ENCODE measurements around the gene ZDHHC11B.
"Not testable (repeated sequence)": the region's sequence is repeated elsewhere in the genome, so short reads cannot be mapped to it uniquely, and the experiment has no call there.

ZDHHC11B gene

DNA sequence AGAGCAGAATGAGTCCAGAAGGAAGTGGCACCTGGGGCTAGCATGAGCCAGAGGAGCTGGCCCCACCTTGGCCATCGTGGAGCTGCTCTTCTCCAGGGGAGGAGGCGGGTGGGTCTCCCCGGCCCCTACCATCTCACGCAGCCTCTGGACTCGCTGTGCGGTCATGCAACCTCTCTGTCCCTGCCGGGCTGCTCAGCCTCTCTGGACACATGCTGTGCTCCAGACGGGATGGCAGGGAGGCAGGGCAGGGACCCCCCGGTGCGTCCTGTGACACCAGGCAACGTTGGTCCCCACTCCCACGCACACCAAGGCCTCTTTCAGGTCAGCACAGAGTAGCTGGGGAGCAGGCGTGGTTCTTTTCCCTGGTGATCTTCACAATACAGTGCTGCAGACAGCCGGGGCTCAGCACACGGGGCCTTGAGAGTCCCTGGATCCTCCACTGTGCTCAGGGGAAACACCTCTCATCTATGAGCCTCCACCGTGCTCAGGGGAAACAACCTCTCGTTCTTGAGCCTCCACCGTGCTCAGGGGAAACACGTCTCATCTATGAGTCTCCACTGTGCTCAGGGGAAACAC is 30.9 kb downstream of the ZDHHC11B start:
- DNase-seq (ENCODE audit: low spot score) = not testable (repeated sequence)

- not testable (repeated sequence) for DNase-seq (ENCODE audit: low spot score)
Measured at GRCh38 chr5:752532-753115, 31.9 kb downstream of the ZDHHC11B start.

GRCh38 chr5:751992-752391 is 32.5 kb downstream of the ZDHHC11B start:
- not testable (repeated sequence) for DNase-seq (ENCODE audit: low spot score)

- DNase-seq (ENCODE audit: low spot score) = no peak
Measured at GRCh38 chr5:751496-751895, 33.0 kb downstream of the ZDHHC11B start.

- DNase-seq (ENCODE audit: low spot score) = not testable (repeated sequence)
Measured at GRCh38 chr5:750226-750625, 34.3 kb downstream of the ZDHHC11B start.

DNA sequence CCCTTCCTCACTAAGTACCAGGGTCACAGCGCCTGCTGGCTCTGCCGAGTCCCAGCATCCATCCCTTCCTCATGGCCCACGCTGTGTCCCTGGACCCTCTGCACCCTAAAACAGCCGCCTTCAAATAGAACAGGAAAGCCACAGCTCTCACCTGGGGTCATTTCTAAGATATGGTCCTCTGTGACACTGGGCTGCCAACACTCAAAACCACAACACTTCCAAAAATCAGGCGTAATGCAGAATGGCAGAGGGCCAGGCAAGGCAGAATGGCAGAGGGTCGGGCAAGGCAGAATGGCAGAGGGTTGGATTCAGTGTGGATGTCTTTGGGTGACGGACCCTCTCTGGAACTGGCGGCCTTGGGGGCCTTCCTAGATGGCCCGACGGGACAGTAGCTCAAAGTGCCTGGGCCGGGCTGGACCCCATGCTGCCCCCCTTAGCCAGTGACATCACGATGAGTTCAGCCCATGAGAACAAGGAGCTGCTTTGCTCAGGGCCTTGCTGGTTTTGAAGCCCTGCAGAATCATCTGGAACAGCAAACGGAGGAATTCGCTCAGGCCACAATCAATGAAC is 35.3 kb downstream of the ZDHHC11B start:
- no peak for DNase-seq (ENCODE audit: low spot score)

- not testable (repeated sequence) for DNase-seq (ENCODE audit: low spot score)
Measured at GRCh38 chr5:748011-748980, 36.2 kb downstream of the ZDHHC11B start.

- not testable (repeated sequence) for DNase-seq (ENCODE audit: low spot score)
Measured at GRCh38 chr5:747303-747844, 37.2 kb downstream of the ZDHHC11B start.

- DNase-seq (ENCODE audit: low spot score) = no peak
Measured at GRCh38 chr5:746258-746761, 38.2 kb downstream of the ZDHHC11B start.

DNA sequence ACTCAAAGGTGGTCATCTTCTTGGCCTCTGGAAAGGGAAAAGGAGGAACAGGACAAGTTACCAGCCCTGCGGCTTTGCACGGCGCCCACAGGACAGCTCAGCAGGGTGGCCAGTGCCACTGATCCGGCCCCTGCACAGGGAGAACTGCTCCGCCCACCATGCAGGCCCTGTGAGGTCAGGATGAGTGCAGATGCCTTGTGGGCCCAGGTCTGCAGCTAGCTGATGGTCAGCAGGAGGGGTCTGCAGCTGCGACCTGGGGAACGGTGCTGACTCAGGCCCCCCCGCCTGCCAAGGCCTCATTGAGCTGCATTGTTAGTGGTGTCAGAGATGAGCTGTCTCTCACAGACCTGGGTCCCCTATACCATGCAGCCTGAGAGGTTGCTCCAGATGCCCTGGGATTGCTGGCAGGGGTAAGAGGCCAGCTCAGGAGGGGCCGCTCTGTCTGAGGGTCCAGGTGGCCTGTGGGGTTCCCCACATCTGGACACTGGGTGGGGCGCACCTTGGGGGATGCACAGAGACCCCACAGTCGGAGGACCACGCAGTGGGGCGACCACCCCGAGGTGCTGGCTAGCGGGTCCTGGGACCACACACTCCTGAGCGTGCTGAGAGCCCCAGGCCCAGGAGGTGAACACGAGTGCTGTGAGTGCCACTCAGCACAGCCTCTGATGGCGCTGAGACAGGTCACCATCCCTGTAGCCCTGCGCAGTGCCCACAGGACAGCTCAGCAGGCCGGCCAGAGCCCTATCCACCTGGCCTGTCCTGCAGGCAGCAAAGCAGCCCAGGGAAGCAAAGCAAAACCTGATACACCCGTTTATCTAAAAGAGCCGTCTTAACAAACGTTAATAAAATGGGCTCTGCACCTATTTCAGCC is 39.0 kb downstream of the ZDHHC11B start:
- DNase-seq (ENCODE audit: low spot score) = not testable (repeated sequence)

DNA sequence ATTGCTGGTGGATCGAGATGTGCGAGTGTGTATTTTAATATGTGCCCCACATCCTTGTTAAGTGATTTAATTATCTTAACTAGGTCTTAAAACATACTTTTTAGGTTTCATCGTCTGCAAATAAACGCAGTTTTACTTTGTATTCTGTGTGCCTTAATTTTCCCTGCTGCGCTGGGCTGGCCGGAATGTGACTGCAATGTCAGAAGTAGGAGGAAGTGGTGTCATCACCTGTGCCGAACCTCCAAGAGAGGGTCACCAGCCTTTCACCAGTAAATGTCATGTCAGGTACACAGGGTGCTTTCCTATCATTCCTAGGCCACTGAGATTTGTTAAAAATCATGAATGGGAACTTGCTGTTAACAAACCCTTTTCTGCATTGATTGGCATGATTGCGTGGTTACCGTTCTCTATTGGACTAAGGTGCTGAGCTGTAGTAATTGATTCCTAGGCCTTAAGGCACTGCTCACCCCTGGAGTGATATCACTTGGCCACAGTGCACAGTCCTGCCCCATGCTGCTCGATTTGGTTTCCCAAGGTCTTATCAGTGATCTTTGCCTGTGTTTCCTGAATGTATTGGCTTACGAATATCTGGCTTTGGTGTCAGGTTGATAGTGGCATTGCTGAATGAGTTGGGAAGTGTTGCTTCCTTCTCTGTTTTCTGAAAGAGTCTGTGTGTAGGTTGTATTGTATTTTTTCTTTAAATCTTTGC is 40.7 kb downstream of the ZDHHC11B start:
- not testable (repeated sequence) for DNase-seq (ENCODE audit: low spot score)

GRCh38 chr5:742276-742675 is 42.3 kb downstream of the ZDHHC11B start:
- DNase-seq (ENCODE audit: low spot score) = not testable (repeated sequence)

GRCh38 chr5:734145-734544 is 50.4 kb downstream of the ZDHHC11B start:
- not testable (repeated sequence) for DNase-seq (ENCODE audit: low spot score)

DNA sequence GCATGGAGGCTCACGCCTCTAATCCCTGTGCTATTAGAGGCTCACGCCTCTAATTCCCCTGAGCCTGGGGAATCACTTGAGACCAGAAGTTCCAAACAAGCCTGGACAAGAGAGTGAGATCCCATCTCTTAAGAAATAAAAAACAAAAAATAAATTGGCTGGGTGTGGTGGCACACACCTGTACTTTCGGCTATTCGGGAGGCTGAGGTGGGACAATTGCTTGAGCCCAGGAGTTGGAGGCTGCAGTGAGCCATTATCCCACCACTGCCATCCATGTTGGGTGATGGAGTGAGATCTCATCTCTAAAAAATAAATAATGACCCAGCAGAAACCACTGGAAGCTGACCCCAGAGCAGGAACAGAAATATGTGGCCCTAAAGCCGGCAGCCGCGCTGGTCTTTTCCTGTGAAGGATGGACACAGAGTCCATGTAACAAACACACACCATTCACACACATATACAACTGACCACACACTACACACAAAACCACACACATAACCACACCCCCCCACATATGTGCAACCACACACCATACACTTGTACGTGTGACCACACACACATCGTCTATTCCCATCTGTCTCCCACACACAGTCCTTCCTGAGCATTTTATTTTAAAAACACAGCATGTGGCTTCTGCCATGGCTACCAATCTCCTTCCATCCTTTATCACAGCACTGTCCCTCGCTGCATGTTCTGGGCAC is 51.6 kb downstream of the ZDHHC11B start:
- not testable (repeated sequence) for DNase-seq (ENCODE audit: low spot score)

DNA sequence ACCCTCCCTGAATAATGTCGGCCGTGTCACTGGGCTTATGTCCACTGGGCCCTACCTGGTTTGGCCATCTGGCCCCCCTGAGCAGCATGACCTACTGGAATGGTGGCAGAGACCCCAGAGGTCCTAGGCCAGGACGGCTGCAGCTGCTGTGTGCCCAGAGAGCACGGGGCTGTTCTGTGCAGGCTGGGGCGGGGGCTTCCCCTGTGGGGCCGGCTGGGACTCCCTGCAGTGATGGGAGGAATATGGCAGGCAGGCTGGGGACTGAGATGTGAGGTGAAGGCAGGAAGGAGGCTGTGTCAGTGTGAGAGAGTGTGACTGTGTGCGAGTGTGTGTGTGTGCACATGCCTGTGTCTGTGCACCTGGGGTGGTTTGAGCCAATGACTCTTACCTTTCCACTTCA is 55.3 kb downstream of the ZDHHC11B start:
- not testable (repeated sequence) for DNase-seq (ENCODE audit: low spot score)

GRCh38 chr5:727087-727486 is 57.4 kb downstream of the ZDHHC11B start:
- DNase-seq (ENCODE audit: low spot score) = not testable (repeated sequence)

DNA sequence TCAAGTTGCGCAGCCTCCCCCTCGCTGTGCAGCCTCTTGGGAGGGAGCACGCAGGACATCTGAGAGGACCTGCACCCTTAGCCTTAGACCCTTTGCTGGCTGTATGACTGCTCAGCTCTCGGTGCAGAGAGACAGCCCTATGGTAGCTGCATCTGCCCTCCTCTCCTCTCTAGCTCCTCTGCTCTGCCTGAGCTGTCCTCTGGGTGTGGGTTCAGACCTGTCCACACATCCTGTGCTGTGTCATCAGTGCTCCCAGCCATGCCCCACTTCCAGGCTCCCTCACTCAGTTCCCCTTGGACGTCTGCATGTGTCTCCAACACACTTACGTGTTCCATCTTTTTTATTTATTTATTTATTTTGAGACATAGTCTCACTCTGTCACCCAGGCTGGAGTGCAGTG is 60.7 kb downstream of the ZDHHC11B start:
- not testable (repeated sequence) for DNase-seq (ENCODE audit: low spot score)

DNA sequence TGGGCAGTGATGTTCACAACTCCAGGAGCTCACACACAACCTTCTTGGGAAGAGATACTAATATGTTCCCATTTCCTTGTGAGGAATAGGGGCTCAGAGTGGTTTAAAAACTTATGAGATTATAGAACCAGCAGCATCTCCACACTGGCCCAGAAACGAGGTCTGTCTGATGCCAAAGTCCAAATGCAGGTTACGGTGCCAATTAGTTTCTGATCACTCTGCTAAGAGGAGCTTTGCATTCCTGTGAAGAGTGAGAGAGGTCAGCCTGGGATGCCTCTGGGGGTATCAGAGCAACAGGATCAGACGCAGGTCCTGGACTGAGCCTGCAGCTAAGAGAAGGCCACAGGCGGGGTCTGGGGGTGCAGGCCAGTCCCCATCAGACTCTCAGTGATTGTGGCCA is 61.2 kb downstream of the ZDHHC11B start:
- not testable (repeated sequence) for DNase-seq (ENCODE audit: low spot score)

DNA sequence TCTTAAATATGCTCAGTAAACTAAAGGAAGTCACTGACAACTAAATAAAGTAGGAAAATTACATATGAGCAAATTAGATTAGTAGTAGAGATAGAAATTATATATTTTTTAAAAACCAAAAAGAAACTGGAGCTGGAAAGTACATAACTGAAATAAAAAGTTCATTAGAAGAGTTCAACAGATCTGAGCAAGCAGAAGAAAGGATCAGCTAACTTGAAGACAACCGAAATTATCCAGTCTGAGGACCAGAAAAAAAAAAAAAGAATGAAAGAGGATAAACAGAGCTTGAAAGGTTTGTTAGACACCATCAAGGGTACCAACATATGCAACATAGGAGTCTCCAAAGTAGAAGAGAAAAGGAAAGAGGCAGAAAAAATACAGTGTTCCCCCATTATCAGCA is 65.2 kb downstream of the ZDHHC11B start:
- not testable (repeated sequence) for DNase-seq (ENCODE audit: low spot score)

GRCh38 chr5:717143-717542 is 67.4 kb downstream of the ZDHHC11B start:
- DNase-seq (ENCODE audit: low spot score) = no peak

Data from hepatic stellate cell (primary cell).